Glomerular endothelial cell (primary cell): ENCODE results near the gene KREMEN2. TPM values are rescaled to one million over a fixed set of nuclear protein-coding genes. Genes with fewer than 3 reads are reported as not detected.
"Not testable (repeated sequence)": the region's sequence is repeated elsewhere in the genome, so short reads cannot be mapped to it uniquely, and the experiment has no call there.

ENCODE experiments used
- DNase-seq: peaks from one replicate; pipeline ENCODE4 v3.0.0-alpha.2; 2011; ENCODE audit warnings: low read depth, low spot score; ENCODE audit errors: extremely low read depth
- total RNA-seq: library from RNA; depleted of rRNA; stranded (reverse); fragments of >200 nt; gene quantifications from 2 replicates; pipeline ENCODE4 v1.2.3, GENCODE V29; 2015

The KREMEN2 gene
- total RNA-seq, 1 donor from 2014 or later = not detected

DNA sequence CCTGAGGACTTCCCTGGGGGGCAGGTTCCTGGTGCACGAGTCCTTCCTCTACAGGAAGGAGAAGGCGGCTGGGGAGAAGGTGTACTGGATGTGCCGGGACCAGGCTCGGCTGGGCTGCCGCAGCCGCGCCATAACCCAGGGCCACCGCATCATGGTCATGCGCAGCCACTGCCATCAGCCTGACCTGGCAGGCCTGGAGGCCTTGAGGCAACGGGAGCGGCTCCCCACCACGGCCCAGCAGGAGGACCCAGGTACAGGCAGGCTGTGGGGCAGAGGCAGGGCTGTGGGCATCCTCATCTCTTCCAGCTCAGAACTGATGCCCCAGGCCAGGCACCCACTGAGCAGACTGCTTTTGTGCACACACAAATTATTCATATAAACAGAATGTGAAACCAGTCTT is 25.9 kb upstream of the KREMEN2 start:
- DNase-seq = no peak

DNA sequence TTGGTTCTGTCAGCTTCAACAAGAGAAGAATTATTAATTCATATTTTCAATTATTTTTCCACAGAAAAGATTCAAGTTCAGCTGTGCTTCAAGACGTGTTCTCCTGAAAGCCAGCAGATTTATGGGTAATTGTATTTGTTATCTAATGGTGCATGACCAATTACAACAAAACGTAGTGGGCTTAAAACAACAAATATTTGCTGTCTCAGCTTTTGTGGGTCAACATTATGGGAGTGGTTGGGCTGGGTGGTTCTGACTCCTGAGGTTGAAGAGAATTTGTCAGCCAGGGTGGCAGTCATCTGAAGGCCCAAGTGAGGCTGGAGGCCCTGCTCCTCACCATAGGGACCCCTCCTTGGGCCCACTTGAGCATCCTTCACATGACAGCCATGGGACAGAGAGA is 24.1 kb upstream of the KREMEN2 start:
- DNase-seq = no peak

DNA sequence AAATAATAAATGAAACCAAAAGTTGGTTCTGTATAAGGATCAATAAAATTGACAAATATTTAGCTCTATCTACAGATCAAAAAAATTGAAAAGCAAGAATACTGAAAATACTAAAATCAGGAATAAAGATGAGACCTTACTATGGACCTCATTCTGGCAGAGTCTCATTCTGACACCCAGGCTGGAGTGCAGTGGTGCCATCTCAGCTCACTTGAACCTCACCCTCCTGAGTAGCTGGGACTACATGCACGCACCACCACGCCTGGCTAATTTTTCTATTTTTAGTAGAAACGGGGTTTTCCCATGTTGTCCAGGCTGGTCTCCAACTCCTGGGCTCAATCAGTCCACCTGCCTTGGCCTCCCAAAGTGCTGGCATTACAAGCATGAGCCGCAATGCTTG is 22.0 kb upstream of the KREMEN2 start:
- no peak for DNase-seq

DNA sequence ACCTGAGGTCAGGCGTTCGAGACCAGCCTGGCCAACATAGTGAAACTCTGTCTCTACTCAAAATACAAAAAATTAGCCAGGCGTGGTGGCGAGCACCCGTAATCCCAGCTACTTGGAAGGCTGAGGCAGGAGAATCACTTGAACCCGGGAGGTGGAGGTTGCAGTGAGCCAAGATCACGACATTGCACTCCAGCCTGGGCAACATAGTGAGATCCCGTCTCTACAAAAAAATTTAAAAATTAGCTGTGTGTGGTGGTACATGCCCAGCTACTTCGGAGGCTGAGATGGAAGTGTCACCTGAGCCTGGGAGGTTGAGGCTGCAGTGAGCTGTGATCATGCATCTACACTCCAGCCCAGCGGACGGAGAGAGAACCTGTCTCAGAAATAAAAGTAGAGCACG is 20.4 kb upstream of the KREMEN2 start:
- not testable (repeated sequence) for DNase-seq

DNA sequence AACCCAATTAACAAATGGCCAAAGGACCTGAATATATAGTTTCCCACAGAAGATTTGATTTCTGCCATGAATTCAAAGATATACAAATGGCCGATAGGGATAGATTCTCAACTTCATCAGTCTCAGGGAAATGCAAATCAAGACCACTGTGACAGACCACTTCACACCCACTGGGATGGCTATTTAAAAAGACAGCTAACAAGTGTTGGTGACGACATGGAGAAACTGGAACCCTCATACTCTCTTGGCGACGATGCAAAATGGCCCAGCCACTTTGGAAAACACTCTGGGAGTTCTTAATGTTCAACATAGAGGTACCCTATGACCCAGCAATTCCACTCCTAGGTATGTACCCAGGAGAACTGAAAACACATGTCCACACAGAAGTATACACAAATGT is 17.4 kb upstream of the KREMEN2 start:
- no peak for DNase-seq

DNA sequence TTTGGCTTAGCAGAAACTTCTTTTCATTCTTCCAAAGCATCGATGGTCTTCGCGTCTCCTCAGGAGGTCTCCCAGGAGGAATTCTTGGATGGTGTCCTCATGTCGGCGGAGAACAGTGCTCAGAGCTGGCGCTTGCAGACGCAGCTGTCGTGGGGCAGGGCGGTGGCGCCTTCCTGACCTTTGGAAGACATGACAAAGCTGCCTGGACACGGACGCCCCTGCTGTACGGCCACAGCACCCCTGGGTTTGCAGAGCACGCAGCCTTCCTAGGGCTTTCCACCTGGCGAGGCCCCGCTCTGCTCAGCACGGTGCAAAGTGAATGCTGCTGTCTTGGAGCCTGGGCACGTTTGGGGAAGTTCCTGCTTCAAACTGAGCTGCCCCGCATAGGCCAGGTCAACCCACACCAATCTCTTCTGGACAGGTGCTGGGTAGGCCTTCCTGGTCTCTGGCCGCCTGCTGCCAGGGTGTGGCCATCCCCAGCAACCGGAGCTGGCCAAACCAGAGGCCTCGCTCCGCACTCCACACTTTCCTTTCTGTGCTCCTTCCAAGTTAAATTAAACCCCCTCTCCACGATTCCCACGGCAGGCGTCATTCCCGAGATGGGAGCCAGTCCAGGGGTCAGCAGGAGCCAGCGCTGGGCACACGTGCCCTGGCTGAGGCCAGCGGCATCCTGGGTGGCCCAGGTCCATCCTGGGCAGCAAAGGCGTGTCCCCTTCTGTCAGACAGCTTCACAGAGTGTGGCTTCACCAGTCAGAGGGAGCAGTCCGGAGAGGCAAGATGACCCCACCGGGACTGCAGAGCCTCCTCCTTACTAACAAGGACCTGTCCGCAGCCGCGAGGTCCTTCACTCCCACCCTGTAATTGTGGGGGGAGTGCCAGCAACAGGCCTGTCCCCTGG is 15.0 kb upstream of the KREMEN2 start:
- DNase-seq = no peak

DNA sequence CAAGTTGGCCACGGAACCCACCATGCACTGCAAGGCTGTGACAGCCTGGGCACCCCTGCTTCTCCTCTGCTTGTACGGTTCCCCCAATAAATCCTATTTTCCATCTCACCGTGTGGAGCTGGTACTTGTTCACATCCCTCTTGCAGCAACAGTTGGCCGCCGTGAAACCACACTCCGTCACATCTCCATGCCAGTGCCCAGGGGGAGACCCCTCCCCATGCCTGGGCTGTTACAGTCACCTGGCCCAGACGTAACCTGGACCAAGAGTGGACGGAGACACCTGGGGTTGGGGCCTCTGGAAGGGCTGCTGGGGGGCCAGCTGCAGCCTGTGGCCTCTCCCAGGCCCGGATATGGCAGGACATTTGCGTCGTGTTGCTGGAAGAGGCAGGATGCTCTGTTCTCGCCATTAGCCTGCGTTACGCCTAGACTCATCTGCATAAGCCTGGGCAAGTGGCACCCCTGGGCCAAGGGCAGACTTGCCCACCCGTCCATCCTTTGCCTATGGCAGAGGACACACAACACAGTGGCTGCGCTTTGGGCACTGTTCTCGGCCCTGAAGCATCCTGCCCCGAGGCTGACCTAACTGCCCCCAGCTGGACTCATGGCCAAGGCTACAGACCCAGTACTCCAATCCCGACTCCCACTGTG is 14.2 kb upstream of the KREMEN2 start:
- DNase-seq = no peak

DNA sequence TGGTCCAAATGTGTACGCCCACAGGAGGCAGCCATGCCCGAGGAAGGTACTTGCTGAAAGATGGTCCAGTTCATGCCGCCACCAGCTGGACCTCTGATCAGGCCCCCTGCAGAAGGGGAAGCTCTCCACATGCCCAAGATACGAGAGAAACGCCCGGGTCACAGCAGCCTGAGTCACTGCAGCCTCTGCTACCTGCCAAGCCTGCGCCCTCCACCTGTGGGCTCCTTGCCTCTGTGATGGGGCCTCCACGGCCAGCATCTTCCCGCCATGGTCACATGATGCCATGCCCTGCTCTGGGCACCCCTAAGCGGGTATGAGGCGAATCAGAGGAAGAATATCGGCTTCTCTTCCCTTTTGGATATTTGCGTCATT is 13.7 kb upstream of the KREMEN2 start:
- no peak for DNase-seq

DNA sequence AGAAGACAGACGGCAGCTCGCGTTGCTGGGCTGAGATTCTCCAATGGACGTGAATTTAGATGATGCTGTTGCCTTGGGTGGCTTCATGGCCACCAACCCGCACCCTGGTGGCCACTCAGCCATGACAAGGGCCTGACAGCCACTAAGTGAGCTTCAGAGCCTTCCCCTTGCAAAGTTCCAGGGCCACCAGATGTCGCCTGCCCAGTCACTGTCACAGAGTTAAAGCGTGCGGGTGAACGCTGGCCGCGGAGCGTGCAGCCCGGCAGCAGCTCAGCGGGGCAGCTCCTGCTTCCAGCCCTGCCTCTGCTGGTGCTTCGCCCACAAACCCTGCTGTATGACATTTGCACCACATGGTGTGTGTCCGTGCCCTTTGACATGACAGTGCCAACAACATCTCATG is 13.3 kb upstream of the KREMEN2 start:
- no peak for DNase-seq

DNA sequence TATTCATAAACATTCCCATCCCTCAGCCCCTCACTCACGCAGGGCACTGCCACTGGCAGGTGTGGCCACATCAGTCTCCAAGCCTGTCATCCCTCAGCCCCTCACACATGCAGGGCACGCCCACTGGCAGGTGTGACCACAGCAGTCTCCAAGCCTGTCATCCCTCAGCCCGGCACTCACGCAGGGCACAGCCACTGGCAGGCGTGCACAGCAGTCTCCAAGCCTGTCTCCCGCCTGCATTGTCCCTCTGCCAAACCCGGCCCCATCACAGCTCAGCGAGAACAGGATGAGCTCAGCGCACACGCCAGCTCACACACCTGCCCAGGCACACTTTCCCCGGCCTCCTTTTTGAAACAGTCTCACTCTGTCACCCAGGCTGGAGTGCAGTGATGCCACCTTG is 11.4 kb upstream of the KREMEN2 start:
- DNase-seq = no peak

DNA sequence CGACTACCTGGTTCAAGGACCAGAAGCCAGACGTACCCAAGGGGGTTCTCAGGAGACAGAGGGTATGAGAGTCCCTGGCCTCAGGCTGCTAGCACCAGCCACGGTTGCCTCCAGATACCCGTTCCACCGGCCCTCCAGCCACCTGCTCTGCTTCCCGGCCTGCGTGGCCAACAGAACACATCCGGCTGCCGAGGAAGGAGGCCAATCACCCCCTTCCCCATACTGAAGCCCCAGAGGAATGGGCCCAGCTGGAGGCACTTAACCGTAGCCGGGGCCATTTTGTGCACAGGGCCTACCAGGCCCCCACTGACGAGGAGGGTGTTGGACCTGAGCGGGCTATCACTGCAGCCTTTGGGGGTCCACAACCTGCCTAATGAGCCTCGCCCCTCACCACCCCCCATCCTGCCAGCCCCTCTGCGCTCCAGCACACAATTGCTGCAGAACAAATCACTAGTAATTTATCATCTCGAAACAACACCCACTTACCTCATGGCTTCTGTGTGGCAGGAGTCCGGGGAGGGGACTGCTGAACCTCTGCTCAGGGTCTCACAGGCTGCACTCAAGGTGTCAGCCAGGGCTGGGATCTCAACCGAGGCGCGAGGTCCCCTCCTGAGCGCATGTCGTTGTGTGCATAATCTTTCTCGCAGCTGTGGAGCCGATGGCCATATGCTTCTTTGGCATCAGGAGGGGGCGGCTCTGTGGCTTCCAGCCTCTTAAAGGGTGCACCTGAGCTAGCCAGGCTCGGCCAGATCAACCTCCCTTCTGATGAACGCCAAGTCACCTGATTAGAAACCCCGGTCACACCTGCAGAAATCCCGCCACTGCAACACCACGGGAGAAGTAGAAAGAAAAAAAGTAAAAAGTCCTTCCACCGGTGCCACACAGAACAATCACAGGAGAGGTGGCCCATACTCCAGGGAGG is 10.1 kb upstream of the KREMEN2 start:
- no peak for DNase-seq

DNA sequence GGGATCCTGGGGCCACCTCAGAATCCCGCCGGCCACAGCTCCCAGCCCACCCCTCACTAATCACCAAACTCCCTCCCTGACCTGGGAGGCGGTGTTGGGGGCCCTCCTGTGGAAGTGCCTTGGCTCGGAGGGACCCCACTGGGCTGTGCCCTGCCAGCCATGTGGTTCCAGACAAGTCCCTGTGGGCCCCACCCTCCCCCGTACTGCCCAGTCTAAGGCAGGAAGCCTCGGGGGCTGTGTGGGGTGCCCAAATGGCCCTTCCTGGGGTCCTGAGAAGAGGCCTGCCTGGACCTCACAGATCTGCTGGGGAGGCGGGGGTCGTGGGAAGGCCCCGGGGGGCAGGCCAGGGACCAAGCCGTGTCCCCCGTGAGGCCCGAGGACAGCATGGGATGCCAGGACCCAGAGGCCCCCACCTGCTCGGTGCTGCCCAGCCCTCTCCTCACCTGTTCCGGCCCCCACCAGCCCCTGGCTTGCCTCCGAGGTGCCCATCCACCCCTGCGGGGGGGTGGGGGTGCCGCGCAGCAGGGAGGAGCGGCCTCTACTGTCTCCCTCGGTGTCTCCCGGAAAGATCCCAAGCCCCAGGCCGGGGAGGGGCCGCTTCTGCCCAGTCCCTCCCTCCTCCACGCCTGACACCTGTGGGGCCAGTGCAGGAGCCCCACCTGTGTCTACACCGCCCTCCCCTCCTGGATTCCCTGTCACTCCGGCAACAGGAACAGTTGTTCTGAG is 9.3 kb upstream of the KREMEN2 start:
- no peak for DNase-seq

DNA sequence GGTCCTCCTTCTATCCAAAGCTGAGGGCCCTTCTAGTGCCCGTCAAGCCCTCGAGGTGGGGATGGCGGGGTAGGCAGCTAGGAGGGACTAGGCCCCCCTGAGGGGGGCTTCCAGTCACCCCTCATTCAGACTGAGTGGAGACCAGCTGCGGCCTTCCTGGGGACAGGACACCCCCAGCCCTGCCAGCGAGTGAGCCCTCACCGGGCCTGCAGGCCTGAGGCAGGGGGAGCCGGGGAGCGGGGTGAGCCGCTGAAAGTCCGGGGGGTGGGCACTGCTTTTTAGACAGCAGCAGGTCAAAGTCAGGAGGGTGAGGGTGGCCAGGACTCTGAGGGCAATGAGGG is 8.7 kb upstream of the KREMEN2 start:
- DNase-seq = no peak

DNA sequence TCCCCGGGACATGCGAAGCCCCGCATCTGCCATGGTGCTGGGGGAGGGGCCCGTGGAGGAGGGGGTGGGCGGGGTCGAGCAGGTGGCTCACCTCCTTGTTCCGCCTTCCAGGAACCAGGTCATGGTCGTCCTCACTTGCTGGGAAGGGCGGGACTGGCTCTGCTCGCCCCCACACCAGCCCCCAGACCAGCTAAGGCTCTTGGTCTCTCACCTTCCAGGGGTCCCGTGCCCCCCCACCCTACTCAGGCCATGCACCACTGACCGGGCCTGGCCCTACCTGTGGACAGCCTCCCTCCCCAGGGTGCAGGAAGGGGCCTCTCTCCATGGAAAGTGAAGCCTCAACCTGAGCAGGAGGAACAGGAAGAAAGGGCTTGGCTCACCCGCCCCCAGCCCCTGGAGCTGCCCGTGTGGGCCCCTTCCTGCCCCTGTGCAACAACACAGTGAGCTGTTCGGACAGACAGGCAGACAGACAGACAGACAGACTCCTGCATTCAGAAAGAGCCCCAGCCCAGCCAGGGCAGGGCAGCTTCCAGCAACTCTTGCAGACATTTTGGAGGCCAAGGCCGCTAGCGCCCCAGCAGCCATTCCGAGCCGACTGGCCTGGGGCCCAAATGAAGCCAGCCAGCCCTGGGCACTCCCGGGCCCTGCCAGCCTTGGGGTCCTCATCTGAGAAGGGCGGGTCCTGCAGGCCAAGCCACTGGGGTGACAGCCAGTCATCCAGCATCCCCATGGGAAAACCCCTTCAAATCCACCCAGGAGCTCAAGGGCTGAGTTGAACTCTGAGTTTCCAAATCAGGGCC is 8.1 kb upstream of the KREMEN2 start:
- DNase-seq = no peak

DNA sequence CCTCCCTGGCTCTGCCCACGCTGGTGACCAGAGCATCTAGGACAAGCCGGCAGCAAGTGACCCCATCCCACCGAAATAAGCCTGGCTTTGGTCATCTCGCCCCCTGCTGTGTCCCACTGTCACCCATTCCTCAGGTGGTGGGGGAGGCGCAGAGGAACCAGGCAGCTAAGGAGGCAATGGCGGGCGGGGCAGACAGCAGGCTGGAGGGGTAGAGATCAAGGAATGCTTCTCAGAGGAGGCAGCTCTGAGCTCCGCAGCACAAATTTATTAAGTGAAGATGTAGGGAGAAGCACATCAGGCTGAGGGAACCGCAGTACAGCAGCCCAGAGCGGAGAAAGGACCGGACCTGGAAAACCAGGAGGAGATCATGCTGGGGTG is 7.5 kb upstream of the KREMEN2 start:
- DNase-seq = no peak

DNA sequence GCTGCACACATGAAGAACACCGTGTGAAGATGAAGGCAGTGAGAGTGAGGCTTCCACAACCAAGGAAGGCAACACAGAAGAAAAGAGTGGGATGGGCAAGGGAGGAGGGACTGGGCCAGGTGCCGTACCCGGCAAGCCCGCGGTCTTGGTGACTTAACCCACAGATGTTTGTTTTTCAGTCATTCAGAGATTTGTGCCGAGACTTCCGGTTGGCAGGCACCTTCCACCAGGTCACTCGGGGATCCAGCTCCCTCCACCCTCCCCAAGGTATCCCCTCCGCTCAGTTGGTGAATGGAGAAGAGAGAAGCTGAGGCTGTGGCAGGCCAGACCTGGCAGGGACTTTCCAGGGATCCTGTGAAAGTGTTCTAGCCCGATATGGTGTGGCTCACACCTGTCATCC is 4.9 kb upstream of the KREMEN2 start:
- DNase-seq = no peak

DNA sequence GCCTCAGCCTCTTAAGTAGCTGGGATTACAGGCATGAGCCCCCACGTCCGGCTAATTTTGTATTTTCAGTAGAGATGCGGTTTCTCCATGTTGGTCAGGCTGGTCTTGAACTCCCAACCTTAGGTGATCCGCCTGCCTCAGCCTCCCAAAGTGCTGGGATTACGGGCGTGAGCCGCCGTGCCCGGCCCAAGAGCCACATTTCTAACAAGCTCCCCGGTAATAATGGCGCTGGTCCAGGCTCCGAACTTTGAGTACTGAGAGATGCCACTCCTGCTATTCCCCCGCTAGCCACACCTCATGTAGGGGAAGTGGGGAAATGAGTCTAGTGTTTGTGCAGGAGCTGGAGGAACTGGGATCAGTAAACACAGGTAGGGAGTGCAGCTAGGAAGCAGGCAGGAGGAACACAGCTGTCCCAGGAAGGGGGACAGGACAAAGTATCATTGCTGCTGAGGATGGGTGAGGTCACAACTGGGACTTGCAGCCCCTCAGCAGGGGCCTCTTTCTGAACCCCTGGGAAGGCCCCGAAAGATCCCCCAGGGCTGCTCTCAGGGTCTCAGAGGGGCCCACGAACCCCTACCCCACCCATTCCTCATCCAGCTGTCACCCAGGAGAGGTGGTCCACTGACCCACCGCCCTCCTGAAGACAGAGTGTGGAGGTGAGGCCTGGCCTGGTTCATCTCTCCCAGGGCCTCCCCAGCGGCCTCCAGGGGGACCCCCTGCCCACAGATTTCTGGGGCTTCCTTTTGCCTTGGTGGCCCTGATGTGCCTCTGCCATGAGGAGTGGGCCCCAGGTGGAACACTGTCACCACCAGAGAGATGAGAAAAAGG is 3.7 kb upstream of the KREMEN2 start:
- no peak for DNase-seq

DNA sequence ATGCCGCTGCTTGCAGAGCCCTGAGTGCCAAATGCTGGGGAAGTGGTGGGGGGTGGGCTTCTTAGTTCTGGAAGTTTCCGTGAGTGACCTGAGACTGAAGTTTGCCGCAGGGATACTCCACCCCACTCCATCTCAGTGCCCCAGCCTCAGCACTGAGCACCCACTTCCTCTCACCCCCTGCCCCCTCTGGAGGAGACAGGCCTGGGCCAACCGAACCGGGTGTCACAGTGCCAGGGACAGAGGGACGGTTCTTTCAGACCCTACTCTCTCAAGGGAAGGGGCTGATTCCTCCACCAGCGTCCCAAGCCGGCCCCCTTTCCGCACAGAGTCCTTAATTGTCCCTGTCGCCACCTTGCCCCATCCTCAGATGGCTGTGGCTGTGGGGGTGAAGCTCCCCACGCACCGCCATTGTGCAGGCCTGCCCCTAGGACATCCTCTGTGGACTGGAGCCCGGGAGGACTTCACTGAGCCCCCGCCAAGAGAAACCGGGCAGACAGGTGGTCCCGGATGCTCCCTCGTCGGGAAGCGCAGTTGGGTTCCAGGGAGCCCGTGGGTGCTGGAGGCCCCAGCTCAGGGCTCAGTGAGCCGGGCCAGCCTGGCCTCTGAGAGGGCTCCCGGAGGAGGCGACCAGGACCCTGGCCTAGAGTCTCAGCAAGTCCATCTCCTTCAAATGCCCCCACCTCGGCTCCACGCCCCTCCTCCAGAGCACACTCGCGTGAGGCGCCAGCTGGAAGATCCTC is 1.6 kb upstream of the KREMEN2 start:
- no peak for DNase-seq
